Liver (tissue), 9 donors: ENCODE results near the gene NPAS2. TPM values are rescaled to one million over a fixed set of nuclear protein-coding genes. Genes with fewer than 3 reads are reported as not detected.

Experiments
- DNase-seq: peaks from one replicate; pipeline ENCODE4 v3.0.0-alpha.2; 2017; ENCODE audit warnings: low spot score
- H3K27ac ChIP-seq, 2 donors: one replicate each; pipeline ENCODE4 v1.7.0; 2013; ENCODE audit warnings: inconsistent platforms in 2 of 2, low read length in 2 of 2, control low read depth in 1 of 2, low read depth in 1 of 2, mild to moderate bottlenecking in 1 of 2
- H3K27me3 ChIP-seq, 4 donors: one replicate each; pipeline versions ENCODE4 v1.6.1 to v1.7.0; 2013; ENCODE audit warnings: low read length in 3 of 4, inconsistent platforms in 1 of 4, mild to moderate bottlenecking in 1 of 4, moderate library complexity in 1 of 4; ENCODE audit not compliant: control insufficient read depth in 4 of 4, insufficient read depth in 4 of 4
- H3K36me3 ChIP-seq, 4 donors: one replicate each; pipeline versions ENCODE4 v1.6.1 to v1.7.0; 2013; ENCODE audit warnings: low read length in 3 of 4, mild to moderate bottlenecking in 3 of 4, low read depth in 1 of 4, moderate library complexity in 1 of 4; ENCODE audit not compliant: control insufficient read depth in 4 of 4, insufficient read depth in 3 of 4
- H3K4me1 ChIP-seq, 4 donors: one replicate each; pipeline versions ENCODE4 v1.6.1 to v1.7.0; 2013; ENCODE audit warnings: low read length in 3 of 4, mild to moderate bottlenecking in 3 of 4, moderate library complexity in 1 of 4; ENCODE audit not compliant: control insufficient read depth in 4 of 4, insufficient read depth in 4 of 4
- H3K4me3 ChIP-seq, 3 donors: one replicate each; pipeline versions ENCODE4 v1.6.1 to v1.7.0; 2013; ENCODE audit warnings: low read length in 3 of 3, control low read depth in 1 of 3, low read depth in 1 of 3, mild to moderate bottlenecking in 1 of 3
- H3K9ac ChIP-seq, 2 donors: one replicate each; pipeline ENCODE4 v1.7.0; 2013; ENCODE audit warnings: low read length in 2 of 2, mild to moderate bottlenecking in 2 of 2, moderate library complexity in 2 of 2, control low read depth in 1 of 2, low read depth in 1 of 2
- H3K9me3 ChIP-seq, 4 donors: one replicate each; pipeline versions ENCODE4 v1.6.1 to v1.7.0; 2013; ENCODE audit warnings: low read length in 3 of 4; ENCODE audit not compliant: control insufficient read depth in 4 of 4
- ATF3 ChIP-seq: IDR thresholded peaks from 2 replicates; pipeline ENCODE4 v1.6.1; 2016; ENCODE audit warnings: antibody characterized with exemption
- CTCF ChIP-seq: fragments of 150-350 bp; IDR thresholded peaks from 2 replicates; pipeline ENCODE4 v1.5.1; 2017; ENCODE audit warnings: improper control_type of control experiment, low read depth, low read length; ENCODE audit not compliant: missing input control
- EGR1 ChIP-seq, 2 donors: IDR thresholded peaks; 2 replicates each; pipeline ENCODE4 v1.6.1; 2016 to 2018; ENCODE audit warnings: antibody characterized with exemption in 2 of 2, low read depth in 2 of 2
- FOXA1 ChIP-seq: IDR thresholded peaks from 2 replicates; pipeline ENCODE4 v1.6.1; 2016; ENCODE audit warnings: antibody characterized with exemption
- FOXA2 ChIP-seq: IDR thresholded peaks from 2 replicates; pipeline ENCODE4 v1.6.1; 2016; ENCODE audit warnings: antibody characterized with exemption
- GABPA ChIP-seq, 2 donors: IDR thresholded peaks in 1 of 2; conservative IDR thresholded peaks in 1 of 2; 2 replicates each; pipeline ENCODE4 v1.6.1; 2016; ENCODE audit warnings: antibody characterized with exemption in 2 of 2, mild to moderate bottlenecking in 1 of 2, moderate library complexity in 1 of 2
- HNF4A ChIP-seq, 2 donors: conservative IDR thresholded peaks; 2 replicates each; pipeline ENCODE4 v1.6.1; 2016; ENCODE audit warnings: antibody characterized with exemption in 2 of 2, mild to moderate bottlenecking in 2 of 2
- HNF4G ChIP-seq: IDR thresholded peaks from 2 replicates; pipeline ENCODE4 v1.6.1; 2016; ENCODE audit warnings: antibody characterized with exemption
- JUND ChIP-seq, 2 donors: IDR thresholded peaks; 2 replicates each; pipeline ENCODE4 v1.6.1; 2016; ENCODE audit warnings: antibody characterized with exemption in 2 of 2
- MAX ChIP-seq: IDR thresholded peaks from 2 replicates; pipeline ENCODE4 v1.6.1; 2016; ENCODE audit warnings: antibody characterized with exemption
- RAD21 ChIP-seq, 2 donors: IDR thresholded peaks; 2 replicates each; pipeline ENCODE4 v1.6.1; 2016; ENCODE audit warnings: antibody characterized with exemption in 2 of 2, mild to moderate bottlenecking in 2 of 2
- REST ChIP-seq: IDR thresholded peaks from 2 replicates; pipeline ENCODE4 v1.6.1; 2016; ENCODE audit warnings: antibody characterized with exemption, mild to moderate bottlenecking
- RXRA ChIP-seq, 2 donors: IDR thresholded peaks; 2 replicates each; pipeline ENCODE4 v1.6.1; 2017 to 2018; ENCODE audit warnings: antibody characterized with exemption in 2 of 2, mild to moderate bottlenecking in 1 of 2
- TAF1 ChIP-seq: conservative IDR thresholded peaks from 2 replicates; pipeline ENCODE4 v1.6.1; 2016; ENCODE audit warnings: antibody characterized with exemption, mild to moderate bottlenecking
- YY1 ChIP-seq: IDR thresholded peaks from 2 replicates; pipeline ENCODE4 v1.6.1; 2016; ENCODE audit warnings: antibody characterized with exemption, mild to moderate bottlenecking
- WGBS: extraction: QIAGEN DNeasy Blood & Tissue Kit; methylation state at CpG from one replicate; pipeline ENCODE4 v1.1.7; 2013; 5-methylcytosine and 5-hydroxymethylcytosine counted together
- polyA plus RNA-seq, 2 donors: library from polyadenylated mRNA; stranded (reverse) in 1 of 2; unstranded in 1 of 2; fragments of 200-250 nt in 1 of 2; fragments of >200 nt in 1 of 2; fragmentation: Nextera tagmentation in 1 of 2; extraction: Ambion mirVana in 1 of 2; gene quantifications; one replicate each; pipeline versions ENCODE4 v1.2.1 to v1.2.3, GENCODE V29; 2013 to 2015
- total RNA-seq, 2 donors: library from RNA; depleted of rRNA; stranded (reverse); fragments of >200 nt; gene quantifications; one replicate each; pipeline ENCODE4 v1.2.3, GENCODE V29; 2014
- donor health status: healthy.
- donor health status: healthy.
- donor health status: healthy.
- donor health status: healthy.
- donor health status: healthy.

NPAS2 gene
- total and polyA plus RNA-seq, 4 donors: 0.33 to 24.3 (median 6.6) TPM

GRCh38 chr2:100902817-100903405, 83.0 kb downstream of the NPAS2 start:
- Histone ChIP-seq H3K9me3 (no peaks in the 10 kb centered on the region), H3K4me3 (no peak overlapping the region), H3K4me1 (peaks cover 0 to 4% (median 1%) of the 10 kb centered on the region in 4 donors), H3K27ac (no peak overlapping the region), H3K9ac (no peak overlapping the region), H3K27me3 (no peaks in the 10 kb centered on the region), H3K36me3 (no peaks in the 10 kb centered on the region)
- WGBS: 78% methylated on average over 6 of the region's 6 CpGs
- TF ChIP-seq JUND (IDR thresholded peaks at IDR 0.05): peak in 1 of 2 donors; percentile 33
- TF ChIP-seq FOXA1: no peak
- no peak for TF ChIP-seq CTCF
- no peak for TF ChIP-seq MAX
- TF ChIP-seq FOXA2: no peak
- TF ChIP-seq ATF3: no peak
- TF ChIP-seq HNF4A (conservative IDR thresholded peaks at IDR 0.05): no peak
- peak in 1 of 2 donors; percentile 14 for TF ChIP-seq RXRA (IDR thresholded peaks at IDR 0.05)
- TF ChIP-seq EGR1 (IDR thresholded peaks at IDR 0.05; ENCODE audit: low read depth in 2 of 2): no peak
- no peak for TF ChIP-seq YY1
- peak in 1 of 2 donors; percentile 21 for TF ChIP-seq RAD21 (IDR thresholded peaks at IDR 0.05)
- TF ChIP-seq TAF1: no peak
- no peak for TF ChIP-seq GABPA (IDR thresholded peaks at IDR 0.05 in 1 of 2, conservative IDR thresholded peaks at IDR 0.05 in 1 of 2)
- TF ChIP-seq REST: no peak
- no peak for TF ChIP-seq HNF4G
- no peak for DNase-seq

- DNase-seq: no peak
- Histone ChIP-seq H3K27me3 (no peaks in the 10 kb centered on the region), H3K4me1 (peaks cover 0 to 4% (median 1%) of the 10 kb centered on the region in 4 donors), H3K36me3 (no peaks in the 10 kb centered on the region), H3K9me3 (no peaks in the 10 kb centered on the region), H3K4me3 (no peak overlapping the region), H3K9ac (no peak overlapping the region), H3K27ac (no peak overlapping the region)
- TF ChIP-seq FOXA2: no peak
- no peak for TF ChIP-seq CTCF
- TF ChIP-seq TAF1: no peak
- TF ChIP-seq FOXA1: no peak
- TF ChIP-seq GABPA (IDR thresholded peaks at IDR 0.05 in 1 of 2, conservative IDR thresholded peaks at IDR 0.05 in 1 of 2): no peak
- no peak for TF ChIP-seq HNF4A (conservative IDR thresholded peaks at IDR 0.05)
- no peak for TF ChIP-seq JUND (IDR thresholded peaks at IDR 0.05)
- no peak for TF ChIP-seq MAX
- no peak for TF ChIP-seq ATF3
- TF ChIP-seq HNF4G: no peak
- TF ChIP-seq REST: no peak
- TF ChIP-seq RAD21 (IDR thresholded peaks at IDR 0.05): no peak
- WGBS: 95% methylated on average over 17 of the region's 17 CpGs
These were observed 83.8 kb downstream of the NPAS2 start for GRCh38 chr2:100903534-100904258.
